Measurements from ENCODE around the gene MRPL41.
A peak's percentile ranks its signal among the peaks of the same experiment; 100 is the strongest.
"Not testable (repeated sequence)": the region's sequence is repeated elsewhere in the genome, so short reads cannot be mapped to it uniquely, and the experiment has no call there.

The MRPL41 gene

DNA sequence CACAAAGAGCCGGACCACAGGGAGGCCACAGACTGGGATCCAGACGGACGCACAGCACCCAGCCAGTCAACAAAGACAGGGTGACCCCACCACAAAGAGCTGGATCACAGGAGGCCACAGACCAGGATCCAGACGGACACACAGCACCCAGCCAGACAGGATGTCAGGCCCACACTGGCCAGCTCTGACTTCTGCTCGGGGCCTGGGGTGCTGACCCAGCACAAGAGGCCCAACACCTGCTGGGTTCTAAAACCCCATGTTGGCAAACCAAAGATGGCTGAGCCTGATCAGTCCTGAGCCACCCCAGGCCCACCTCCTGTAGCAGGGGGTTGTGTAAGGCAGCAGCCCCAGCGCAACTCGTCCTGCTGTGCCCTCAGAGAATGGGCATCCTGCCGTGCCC is 32.3 kb downstream of the MRPL41 start:
- no peak for DNase-seq (ENCODE audit: low spot score)

GRCh38 chr9:137586854-137587253 is 35.2 kb downstream of the MRPL41 start:
- no peak for DNase-seq (ENCODE audit: low spot score)

- DNase-seq (ENCODE audit: low spot score), result no peak
These were observed 36.6 kb downstream of the MRPL41 start for GRCh38 chr9:137588311-137588710.

DNA sequence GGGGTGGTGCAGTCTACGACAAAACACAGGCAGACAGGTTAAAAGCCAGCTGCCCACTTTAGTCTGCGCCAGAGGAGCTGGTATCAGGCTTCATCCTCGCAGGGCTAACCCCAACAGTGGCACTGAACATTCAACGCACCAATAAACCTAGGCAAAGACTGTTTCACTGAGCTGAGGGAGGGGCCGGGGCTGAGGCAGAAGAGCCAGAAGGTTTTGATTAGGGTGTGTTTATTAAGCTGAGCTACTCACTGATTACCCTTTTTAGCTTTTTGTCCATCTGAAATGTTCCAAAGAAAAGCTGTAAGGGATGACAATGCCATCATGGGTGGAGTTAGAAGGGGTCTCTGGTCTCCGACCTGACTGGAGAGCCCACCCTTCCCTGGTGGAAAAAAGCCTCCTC is 37.2 kb downstream of the MRPL41 start:
- DNase-seq (ENCODE audit: low spot score), result no peak

GRCh38 chr9:137589441-137590122 is 37.9 kb downstream of the MRPL41 start:
- no peak for DNase-seq (ENCODE audit: low spot score)

DNA sequence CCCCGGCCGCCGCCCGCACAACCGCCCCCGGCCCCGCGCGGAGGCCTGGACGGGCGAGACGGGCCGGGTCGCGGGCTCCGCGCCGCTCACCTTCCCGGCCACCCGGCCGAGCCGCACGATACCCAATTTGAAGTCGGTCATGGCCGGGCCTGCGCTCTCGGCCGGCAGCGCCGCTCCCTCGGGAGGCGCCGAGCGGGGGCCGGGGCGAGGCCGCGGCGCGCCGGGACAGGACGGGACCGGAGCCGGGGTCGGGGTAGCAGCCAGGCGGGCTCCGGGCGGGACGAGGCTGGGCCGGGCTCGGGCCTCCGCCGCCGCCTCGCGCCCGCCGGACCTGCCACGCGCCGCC is 38.4 kb downstream of the MRPL41 start:
- no peak for DNase-seq (ENCODE audit: low spot score)

GRCh38 chr9:137590469-137591383 is 39.0 kb downstream of the MRPL41 start, which contains the start of gene ZMYND19:
Gene ZMYND19, minus strand, starts transcription at chr9:137590512. Its CDS starts 249 bp downstream, at chr9:137590263.
- DNase-seq (ENCODE audit: low spot score), result peak; percentile 85

- DNase-seq (ENCODE audit: low spot score), result no peak
These were observed 41.1 kb downstream of the MRPL41 start for GRCh38 chr9:137592767-137593166.

- DNase-seq (ENCODE audit: low spot score), result no peak
These were observed 41.5 kb downstream of the MRPL41 start for GRCh38 chr9:137593176-137593575.

- DNase-seq (ENCODE audit: low spot score), result not testable (repeated sequence)
These were observed 44.9 kb downstream of the MRPL41 start for GRCh38 chr9:137596577-137596976.

DNA sequence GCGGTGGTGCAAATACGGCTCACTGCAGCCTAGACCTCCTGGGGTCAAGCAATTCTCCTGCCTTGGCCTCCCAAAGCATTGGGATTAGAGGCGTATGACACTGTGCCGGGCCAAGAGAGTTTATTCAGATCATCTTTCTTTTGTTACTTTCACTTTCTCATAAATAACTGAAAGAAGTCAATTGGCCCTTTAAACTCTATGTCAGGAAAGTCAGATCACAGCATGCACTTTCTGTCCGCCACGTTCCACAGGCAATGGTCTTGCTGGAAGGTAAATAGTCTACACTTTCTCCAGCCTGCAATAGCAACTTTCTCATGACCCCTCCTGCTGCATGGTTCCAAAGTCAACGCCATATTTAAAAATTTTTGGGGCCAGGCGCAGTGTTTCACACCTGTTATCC is 47.3 kb downstream of the MRPL41 start:
- no peak for DNase-seq (ENCODE audit: low spot score)
